SIG-M5 treated with dmso at 0.1 percent for 504 hours (cell line): ENCODE results near the gene MTAP.

Experiments
- DNase-seq: peaks from one replicate; lab custom pipeline; 2025; ENCODE audit not compliant: unreplicated experiment; lab: John Stamatoyannopoulos, UW

MTAP gene

GRCh38 chr9:21841133-21841532 lies 38.7 kb downstream of the MTAP start:
- no peak for DNase-seq

GRCh38 chr9:21848615-21849014 lies 46.2 kb downstream of the MTAP start:
- DNase-seq = no peak

DNA sequence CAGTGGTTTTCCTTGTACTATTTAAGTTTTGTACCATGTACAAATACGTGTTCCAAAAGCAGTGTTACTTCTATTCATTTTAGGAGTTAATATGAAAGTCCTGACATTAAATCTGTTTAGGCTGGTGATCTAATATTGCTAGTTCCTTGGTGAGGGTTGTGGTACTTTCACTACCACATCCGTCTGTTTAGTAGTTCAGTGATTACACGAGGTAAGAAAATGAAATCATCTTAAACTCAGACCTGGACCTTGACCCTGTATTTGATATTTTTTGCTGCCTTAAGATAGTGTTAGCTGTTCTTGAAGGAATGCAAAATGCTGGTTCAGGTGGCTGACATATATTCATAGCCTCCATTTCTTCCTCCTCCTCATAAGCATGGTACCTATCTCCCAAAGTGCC lies 50.3 kb downstream of the MTAP start:
- DNase-seq = no peak

DNA sequence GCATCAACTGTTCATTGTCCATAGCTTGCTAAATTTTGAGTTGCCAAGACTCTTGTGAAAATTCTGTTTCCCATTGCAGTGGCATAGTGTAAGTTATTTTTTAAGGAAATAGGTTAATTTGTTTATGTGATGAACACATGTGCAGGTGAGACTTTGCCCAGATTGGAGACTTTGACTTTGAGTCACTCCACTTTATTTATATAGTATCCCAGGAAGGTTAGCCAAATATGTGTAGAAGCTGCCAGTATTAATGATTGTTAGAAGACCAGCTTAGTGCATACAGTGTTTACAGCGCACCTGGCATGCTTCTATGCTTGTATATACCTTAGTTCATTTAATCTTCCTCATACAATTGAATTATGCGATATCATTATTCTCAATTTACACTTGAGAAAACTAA lies 51.0 kb downstream of the MTAP start:
- no peak for DNase-seq

DNA sequence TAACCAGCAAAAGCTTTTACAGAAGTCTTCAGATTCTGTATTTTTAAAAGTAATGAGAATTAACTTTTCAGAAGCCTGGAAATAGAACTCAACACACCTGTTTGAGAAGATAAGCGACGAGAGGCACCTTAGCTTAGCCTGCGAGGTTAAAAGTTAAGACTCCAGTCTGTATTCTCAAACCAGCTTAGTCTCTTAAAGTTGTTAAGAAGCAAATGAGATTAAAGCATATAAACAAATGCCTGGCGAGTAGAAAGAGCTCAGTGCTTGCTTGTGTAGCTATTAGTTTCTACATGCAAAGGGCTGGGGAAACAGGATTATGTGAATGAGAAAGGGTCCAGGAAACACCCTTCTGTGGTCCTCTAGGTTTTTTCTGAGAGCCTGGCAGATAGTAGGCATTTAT lies 51.7 kb downstream of the MTAP start:
- no peak for DNase-seq

DNA sequence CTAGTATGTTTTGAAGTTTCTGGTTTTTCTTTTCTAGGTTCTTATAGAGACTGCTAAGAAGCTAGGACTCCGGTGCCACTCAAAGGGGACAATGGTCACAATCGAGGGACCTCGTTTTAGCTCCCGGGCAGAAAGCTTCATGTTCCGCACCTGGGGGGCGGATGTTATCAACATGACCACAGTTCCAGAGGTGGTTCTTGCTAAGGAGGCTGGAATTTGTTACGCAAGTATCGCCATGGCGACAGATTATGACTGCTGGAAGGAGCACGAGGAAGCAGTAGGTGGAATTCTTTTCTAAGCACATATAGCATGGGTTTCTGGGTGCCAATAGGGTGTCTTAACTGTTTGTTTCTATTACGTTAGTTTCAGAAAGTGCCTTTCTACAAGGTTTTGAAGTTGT lies 52.2 kb downstream of the MTAP start:
- no peak for DNase-seq

DNA sequence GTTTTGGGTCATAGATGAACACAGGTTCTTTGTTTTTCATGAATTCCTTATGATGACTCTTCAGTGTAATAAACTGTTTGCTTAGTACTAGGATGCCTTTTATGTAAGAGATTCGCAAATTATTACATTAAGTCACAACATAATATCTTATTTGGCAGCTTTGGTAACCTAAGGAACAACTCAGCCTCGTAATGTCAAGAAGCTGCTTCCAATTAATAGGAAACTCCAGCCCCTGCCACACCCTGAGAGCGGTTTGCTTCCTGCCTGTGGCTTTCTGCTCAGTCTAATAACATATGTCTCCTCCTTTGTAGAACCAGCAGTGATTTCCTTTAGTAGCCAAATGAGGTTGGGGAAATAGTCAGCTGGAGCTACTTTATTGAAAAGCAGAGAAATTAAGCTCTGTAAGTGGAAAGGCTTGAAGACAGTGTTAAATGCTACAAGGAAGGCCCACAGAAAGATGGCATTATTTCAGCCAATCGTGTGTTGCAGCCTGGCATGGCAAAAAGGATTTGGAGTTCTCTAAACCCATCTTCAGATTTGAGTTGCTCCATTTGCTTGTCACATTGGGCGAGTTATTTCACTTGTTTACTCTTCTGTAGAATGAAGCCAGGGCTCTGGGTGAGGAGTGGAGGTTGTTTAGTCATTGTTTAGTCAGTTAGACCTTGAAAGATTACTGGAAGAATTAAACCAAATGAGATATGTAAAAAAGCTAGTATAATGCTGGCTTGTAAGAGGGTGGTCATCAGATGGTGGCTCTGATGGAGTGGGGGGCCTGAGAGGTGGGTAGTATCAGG lies 54.1 kb downstream of the MTAP start:
- no peak for DNase-seq

DNA sequence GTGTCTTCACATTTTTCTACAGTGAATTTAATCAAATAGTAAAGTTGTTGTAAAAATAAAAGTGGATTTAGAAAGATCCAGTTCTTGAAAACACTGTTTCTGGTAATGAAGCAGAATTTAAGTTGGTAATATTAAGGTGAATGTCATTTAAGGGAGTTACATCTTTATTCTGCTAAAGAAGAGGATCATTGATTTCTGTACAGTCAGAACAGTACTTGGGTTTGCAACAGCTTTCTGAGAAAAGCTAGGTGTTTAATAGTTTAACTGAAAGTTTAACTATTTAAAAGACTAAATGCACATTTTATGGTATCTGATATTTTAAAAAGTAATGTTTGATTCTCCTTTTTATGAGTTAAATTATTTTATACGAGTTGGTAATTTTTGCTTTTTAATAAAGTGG lies 60.4 kb downstream of the MTAP start:
- no peak for DNase-seq

DNA sequence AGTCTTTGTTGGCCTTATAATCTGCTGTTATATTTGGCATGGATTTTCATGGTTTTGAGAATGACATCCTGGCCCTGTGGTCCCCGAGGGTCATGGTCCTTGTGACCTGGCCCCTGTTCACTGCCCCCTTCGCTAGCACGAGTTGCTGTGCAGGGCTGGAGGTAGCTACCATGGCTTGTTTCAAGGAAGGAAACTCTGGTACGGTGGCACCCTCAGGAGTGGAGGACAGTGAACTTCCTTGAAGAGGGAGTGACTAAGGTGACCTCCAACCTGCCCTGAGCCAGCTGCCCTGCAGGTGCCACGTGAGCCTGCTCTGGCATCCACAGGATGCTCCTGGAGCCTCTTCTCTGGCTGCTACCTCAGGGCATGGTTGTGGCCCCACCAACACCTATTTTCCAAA lies 62.1 kb downstream of the MTAP start:
- no peak for DNase-seq

DNA sequence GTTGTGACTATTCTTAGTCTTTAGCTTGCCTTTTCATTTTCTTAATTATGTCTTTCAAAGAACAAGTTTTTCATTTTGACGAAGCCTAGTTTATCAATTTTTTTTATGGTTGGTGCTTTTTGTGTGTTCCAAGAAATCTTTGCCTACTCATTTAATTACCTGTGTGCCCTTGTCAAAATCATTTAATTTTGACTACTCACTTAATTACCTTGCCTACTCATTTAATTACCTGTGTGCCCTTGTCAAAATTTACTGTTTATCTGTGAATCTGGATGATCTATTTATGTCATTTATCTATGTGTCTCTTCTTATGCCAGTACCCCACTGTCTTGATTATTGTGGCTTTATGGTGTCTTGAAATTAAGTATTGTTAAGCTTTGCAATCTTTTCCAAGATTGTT lies 63.9 kb downstream of the MTAP start:
- DNase-seq = no peak

- no peak for DNase-seq
Observed at GRCh38 chr9:21871256-21871975, 69.0 kb downstream of the MTAP start.

DNA sequence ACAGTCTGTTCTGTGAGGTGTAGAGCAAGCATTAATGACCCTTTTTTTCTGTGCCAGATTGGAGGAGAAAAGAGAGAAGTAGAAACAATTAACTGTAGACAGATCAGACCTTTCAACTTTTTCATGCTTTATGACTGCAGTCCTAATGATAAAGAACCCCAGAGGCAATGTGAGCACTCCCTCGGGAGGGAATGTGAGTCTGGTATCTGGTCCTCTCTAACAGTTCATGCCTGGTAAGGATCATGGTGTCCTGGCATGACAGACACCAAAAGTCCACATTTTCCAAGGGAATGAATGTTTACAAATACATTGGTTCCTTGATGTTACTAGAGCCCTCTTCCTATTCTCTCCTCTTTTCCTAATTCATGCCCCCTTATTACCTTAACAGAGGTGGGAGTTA lies 70.3 kb downstream of the MTAP start:
- DNase-seq = no peak

DNA sequence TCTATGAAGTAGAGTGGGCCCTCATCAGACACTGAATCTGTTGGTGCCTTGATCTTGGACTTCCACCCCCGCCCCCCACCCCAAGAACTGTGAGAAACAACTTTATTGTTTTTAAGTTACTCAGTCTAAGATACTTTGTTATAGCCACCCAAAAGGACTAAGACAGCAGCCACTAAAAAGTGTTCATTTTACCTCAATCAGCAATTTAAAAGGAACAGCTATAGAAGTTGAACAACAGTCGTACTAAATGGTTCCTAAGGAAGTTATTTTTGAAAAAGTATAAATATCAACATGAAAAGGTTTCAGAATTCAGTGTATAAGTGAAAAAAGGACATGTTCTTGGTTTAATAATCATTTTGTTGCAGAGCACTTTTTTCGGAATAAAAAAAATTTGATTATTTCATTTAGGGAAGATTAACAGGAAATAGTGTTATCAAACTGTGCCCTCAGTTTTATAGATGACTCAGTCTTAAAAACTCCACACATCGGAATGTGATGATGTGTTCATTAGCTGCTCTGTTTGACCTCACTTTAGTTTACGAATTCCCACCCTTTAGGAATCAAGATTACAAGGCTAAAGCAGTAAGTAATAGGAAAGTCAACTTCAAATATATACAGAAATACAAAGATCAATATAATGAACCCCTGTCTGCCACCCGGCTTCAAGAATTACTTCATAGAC lies 71.2 kb downstream of the MTAP start:
- DNase-seq = no peak

DNA sequence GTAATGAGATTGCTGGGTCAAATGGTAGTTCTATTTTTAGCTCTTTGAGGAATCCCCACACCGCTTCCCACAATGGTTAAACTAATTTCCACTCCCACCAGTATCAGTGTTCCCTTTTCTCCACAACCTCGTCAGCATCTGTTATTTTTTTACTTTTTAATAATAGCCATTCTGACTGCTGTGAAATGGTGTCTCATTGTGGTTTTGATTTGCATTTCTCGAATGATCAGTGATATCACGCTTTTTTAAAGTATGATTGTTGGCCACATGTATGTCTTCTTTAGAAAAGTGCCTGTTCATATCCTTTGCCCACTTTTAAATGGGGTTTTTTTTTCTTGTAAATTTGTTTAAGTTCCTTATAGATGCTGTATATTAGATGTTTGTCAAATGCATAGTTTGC lies 73.5 kb downstream of the MTAP start:
- no peak for DNase-seq

- peak; percentile 64 for DNase-seq
Observed at GRCh38 chr9:21883642-21884041, 81.2 kb downstream of the MTAP start.

- DNase-seq = no peak
Observed at GRCh38 chr9:21889673-21890072, 87.2 kb downstream of the MTAP start.

DNA sequence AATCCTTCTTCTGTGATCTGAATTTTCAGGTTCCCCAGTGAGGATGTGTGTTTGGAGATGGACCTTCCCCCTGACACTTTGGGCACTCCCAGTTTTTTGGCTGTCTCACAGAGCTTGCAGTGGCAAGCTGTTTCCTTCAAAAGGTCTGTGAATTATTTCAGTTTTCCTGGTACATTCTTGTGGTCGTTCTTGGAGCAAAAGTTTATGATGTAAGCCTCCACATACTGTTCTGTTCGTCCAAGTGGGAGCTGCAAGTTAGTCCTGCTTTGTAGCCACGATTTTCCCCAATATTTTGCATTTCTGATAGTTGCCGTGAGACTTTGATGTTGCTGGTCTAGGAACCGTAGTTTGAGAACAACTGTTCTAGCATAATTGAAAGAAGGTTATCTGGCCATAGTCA lies 88.3 kb downstream of the MTAP start:
- no peak for DNase-seq

- DNase-seq = no peak
Observed at GRCh38 chr9:21901546-21901945, 99.1 kb downstream of the MTAP start.

DNA sequence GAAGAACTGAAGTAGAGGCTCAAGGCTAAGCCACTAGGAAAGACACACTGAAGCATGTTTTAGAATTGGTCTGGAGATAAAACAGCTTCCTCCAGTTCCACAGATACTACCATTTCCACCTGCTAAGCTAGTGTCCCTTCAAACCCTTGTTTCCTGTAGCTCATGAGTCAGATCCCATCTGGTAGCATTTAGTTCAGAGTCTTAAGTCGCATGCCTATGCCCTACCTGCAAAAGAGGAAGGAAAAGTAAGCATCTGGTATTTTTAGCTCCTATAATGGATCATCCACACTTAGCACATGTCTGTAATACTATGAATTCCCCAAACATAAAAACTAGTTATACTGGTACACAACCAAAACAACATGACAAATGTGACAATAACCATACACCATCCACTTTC lies 99.7 kb downstream of the MTAP start:
- peak; percentile 46 for DNase-seq

DNA sequence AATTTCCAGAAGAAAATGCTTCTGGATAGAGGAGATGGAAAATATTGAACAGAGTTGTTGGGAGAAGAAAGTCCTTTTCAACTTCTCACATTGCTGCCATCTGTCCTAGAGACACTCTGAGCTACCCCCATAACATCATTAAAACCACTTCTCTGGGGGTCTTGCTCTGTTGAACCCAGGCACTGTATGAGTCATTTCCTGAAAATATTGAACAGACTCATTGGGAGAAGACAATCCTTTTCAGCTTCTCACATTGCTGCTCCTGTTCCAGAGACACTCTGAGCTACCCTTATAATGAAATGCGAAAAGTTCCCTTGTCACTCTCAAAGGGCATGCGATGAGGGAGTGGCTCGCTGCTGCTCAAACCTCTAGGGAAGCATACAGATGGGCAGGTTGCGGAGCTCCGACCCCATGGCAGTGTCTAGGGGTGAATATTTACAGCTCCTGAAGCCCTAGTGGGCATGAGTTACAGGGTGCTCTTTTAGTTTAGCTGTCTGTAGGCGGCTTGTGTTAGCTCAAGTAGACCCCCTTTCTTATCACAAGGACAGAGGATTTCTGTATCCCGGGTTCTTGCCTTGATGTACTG lies 101.0 kb downstream of the MTAP start:
- no peak for DNase-seq

- no peak for DNase-seq
Observed at GRCh38 chr9:21904371-21904770, 101.9 kb downstream of the MTAP start.

- no peak for DNase-seq
Observed at GRCh38 chr9:21904776-21905175, 102.3 kb downstream of the MTAP start.
